GM21737 (cell line): ENCODE results near the gene CTTNBP2NL.
A peak's percentile ranks its signal among the peaks of the same experiment; 100 is the strongest.

Experiments used
- ATAC-seq: cut with Tn5 transposase; IDR thresholded peaks from one replicate; pipeline ENCODE4 v1.9.1; 2021; ENCODE audit warnings: mild to moderate bottlenecking, moderate library complexity; ENCODE audit not compliant: unreplicated experiment

CTTNBP2NL gene

GRCh38 chr1:112395821-112396652 is at the start of gene CTTNBP2NL:
CTTNBP2NL (plus strand) TSS chr1:112396214; CDS start chr1:112416166, 19,952 bp downstream.
- ATAC-seq, result peak; percentile 78

GRCh38 chr1:112346801-112347350 is 49.1 kb upstream of the CTTNBP2NL start:
- ATAC-seq, result no peak

- ATAC-seq, result no peak
Observed at GRCh38 chr1:112356765-112357164, 39.2 kb upstream of the CTTNBP2NL start.

GRCh38 chr1:112357467-112357866 is 38.5 kb upstream of the CTTNBP2NL start:
- ATAC-seq, result no peak

GRCh38 chr1:112358061-112358770 is 37.8 kb upstream of the CTTNBP2NL start:
- no peak for ATAC-seq

- ATAC-seq, result no peak
Observed at GRCh38 chr1:112358798-112359408, 37.1 kb upstream of the CTTNBP2NL start.

GRCh38 chr1:112359961-112360767 is 35.9 kb upstream of the CTTNBP2NL start:
- no peak for ATAC-seq

- ATAC-seq, result no peak
Observed at GRCh38 chr1:112363636-112364035, 32.4 kb upstream of the CTTNBP2NL start.

GRCh38 chr1:112368198-112368597 is 27.8 kb upstream of the CTTNBP2NL start:
- ATAC-seq, result no peak

- peak; percentile 93 for ATAC-seq
Observed at GRCh38 chr1:112369392-112370285, 26.4 kb upstream of the CTTNBP2NL start.

GRCh38 chr1:112370996-112371395 is 25.0 kb upstream of the CTTNBP2NL start:
- no peak for ATAC-seq

- no peak for ATAC-seq
Observed at GRCh38 chr1:112371775-112372174, 24.2 kb upstream of the CTTNBP2NL start.

GRCh38 chr1:112373806-112374205 is 22.2 kb upstream of the CTTNBP2NL start:
- ATAC-seq, result no peak

GRCh38 chr1:112375701-112376100 is 20.3 kb upstream of the CTTNBP2NL start:
- ATAC-seq, result no peak

GRCh38 chr1:112380356-112380755 is 15.7 kb upstream of the CTTNBP2NL start:
- no peak for ATAC-seq

GRCh38 chr1:112381324-112382076 is 14.5 kb upstream of the CTTNBP2NL start:
- no peak for ATAC-seq

- ATAC-seq, result no peak
Observed at GRCh38 chr1:112383759-112384370, 12.1 kb upstream of the CTTNBP2NL start.

GRCh38 chr1:112386024-112386723 is 9.8 kb upstream of the CTTNBP2NL start:
- no peak for ATAC-seq
